SK-N-MC (cell line): ENCODE data around the gene OR2T10.

Experiments used
- EZH2 ChIP-seq: fragments of 200-600 bp; sonication (generic); IDR thresholded peaks from one replicate; pipeline ENCODE4 v1.6.1; 2017; ENCODE audit warnings: antibody characterized with exemption
- POLR2AphosphoS5 ChIP-seq: IDR thresholded peaks from 2 replicates; pipeline ENCODE4 v1.6.1; 2012; ENCODE audit warnings: mild to moderate bottlenecking, low read depth, low read length, borderline replicate concordance

DNA sequence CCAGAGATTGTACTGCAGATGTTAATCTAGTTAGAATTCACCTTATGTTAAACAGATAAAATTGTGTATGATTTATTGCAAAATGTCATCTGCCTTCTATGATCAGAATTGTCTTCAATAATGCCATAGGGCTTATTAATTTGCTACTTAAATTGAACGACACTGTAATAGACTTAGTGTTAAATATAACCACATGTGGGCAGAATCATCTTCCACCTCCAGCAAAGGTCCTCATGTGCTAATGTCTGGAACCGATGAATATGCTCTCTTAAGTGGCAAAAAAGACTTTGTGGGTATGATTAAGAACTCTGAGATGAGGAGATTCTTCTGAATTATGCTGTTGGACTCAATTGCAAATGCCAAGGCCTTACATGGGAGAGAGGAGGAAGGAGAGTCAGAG, 33.1 kb upstream of the OR2T10 start:
- TF ChIP-seq EZH2, result no peak
- no peak for TF ChIP-seq POLR2AphosphoS5
